GM18502 (cell line): ENCODE results near the gene HERC3.

Source experiments
- ATAC-seq: cut with Tn5 transposase; IDR thresholded peaks from one replicate; pipeline ENCODE4 v1.9.1; 2021; ENCODE audit warnings: mild to moderate bottlenecking; ENCODE audit not compliant: unreplicated experiment, poor library complexity

The HERC3 gene

DNA sequence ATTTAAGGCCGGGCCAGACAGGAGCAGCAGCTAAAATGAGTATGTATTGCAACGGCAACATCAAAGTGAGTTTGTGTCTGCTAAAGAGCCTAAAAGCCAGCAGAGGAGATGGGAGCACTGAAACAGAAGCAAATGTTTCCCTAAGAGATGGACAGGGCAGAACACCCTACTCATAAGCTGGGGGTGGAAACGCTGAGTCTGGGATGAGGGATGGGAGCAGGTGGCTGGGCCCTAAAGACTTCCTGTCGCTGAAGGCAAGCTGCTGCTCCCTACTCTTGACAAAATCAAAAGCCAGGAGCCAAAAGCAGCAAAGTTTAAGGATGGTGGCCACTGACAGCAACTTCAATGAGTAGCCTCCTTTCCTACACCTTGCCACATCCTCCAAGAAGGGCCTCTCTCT lies 145.9 kb downstream of the HERC3 start:
- no peak for ATAC-seq

DNA sequence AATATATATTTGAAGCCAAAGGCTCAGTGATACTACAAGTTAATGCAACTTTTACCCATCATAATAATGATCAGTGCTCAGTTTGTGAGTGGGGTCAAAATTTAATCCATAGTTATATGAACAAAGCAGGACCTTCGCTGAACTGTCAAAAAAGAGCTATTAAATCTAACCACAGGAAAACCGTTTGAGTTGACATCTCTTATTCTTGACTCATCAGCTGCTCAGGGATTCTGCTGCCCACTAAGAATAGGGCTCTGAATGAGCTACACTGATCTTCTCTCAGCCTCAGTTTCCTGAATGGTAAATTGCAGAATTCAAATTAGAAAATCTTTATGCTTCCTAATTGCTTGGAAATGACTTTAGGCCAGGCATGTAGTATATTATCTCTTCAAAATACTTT lies 150.3 kb downstream of the HERC3 start:
- ATAC-seq, result no peak

DNA sequence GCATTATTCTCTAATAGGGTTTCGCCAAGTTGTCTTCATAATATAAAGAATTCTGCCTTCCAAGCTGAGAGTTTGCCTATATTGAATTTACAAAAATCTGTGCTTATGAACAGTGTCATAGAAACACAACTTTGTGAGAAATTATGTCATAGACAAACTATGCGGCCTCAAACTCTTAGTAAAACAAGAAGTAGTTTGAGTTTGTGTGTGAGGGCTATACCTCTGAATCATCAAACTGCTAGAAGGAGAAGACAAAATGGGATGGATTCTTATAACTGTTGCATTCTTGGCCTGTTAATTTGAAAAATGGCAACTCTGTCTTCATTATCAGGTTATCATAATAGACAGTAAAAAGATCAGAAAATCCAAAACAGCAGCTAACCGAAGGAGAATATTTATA lies 151.4 kb downstream of the HERC3 start:
- ATAC-seq, result no peak

DNA sequence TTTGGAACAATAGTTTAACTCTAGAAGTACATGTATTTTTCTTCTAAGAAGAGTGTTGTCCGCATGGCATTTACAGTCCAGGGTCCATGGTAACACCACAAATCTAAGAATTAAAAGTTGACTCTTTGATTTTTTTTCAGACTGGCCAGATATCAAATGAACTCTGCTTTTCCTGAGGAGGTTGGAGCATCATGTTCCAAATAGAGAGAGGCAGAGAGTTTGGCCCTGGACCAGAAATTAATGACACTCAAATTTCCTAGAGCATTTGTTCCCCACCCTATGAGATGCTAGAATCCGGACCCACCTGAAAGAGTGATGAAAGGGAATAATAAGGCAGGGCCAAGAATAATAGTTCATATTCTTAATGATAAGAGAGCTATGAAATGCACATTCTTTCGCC lies 152.3 kb downstream of the HERC3 start:
- ATAC-seq, result no peak

DNA sequence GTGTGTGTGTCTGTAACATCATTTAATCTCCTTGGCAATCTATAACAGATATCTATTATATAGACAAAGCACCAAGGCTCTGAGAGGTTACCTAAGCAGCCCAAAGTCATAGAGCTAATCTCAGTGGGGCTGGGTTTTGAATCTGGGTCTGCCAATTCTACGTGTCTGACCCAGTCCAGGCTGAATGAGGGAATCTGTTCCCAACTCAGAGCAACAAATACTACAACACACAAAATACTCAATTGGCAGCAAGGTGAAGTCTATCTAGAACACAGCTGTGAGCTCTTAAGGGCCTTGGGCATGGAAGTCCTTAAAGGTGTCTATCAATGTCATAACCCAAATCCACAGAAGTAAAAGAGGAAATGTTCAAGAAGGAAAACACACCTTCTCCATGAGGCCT lies 152.9 kb downstream of the HERC3 start:
- ATAC-seq, result no peak

DNA sequence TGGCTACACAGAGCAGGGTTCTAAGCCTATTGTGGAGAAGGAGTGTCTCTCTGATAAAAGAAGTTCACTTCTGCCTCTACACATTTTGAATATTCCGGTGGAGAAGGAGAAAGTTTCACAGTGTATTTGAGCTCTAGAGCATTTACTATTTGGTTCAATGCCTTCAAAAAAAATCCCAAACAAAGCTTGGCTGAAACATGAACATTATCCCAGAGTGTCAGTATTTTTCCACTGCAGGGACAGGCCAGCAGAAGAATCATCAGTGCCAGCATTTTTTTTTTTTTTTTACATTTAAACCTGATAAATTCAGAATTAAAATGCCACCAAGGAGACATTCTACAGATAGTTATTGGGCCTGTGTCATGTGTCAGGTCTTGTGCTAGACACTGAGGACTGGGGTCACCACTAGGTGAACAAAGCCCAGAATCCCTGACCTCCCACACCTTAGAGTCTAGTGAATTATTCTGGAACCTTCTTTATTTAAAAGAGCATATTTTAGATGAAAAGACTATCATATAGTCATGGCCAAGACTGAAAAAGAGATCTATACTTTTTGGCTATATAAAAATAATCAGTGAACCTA lies 153.4 kb downstream of the HERC3 start:
- ATAC-seq, result no peak

DNA sequence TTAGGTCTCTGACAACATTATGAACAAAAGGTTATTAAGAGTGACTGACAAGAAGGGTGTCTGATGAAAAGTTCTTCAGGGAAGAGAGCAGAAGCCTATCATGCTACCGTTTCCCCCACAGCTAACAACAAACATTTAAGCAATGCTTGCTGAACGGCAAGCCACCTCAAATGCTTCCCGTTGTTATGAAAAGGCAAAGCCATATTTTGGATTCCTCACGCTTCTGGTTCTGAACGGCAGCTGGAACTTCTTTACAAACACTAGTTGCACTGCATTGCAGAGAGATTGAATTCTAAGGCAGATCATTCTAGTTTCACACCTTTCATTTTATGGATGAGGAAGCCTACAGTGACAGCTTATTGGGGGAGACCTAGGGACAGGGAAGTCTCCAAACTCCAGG lies 153.9 kb downstream of the HERC3 start:
- ATAC-seq, result no peak

DNA sequence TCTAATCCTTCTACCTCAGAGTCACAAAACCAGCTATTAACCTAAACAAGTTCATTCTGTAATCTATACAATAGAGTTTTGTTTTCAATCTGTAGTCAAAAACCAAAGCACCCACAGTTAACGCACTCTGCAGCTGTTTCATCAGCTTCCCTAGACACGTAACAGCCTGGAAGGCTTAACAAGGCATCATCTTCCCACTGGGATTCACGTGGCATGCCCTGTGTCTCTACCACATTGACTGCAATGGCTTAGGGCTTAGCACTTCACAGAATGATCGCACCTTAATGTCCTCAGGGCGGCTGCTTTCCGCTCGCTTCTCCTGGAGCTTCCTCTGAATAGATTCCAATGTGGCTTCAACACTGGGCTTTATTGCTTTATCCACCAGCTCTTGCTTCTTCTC lies 155.1 kb downstream of the HERC3 start:
- ATAC-seq, result no peak

DNA sequence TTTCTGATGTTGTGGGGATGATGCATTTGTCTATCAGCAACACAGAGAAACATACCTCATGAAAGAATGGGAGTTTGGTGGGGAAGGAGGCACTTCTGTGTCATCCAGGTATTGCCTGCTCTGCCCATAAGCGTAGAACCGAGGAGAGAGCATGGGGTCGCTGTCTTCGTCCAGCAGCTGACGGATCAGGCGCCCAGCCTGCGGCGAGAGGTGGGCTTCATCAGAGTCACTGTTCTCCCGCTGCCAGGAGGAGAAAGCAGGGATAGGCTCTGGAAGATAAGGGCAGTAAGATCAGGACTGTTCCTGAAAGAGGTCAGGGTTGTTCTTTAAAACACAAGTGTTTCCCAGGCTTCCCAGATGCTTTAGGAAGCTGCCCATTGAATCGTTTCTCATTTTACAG lies 158.1 kb downstream of the HERC3 start:
- ATAC-seq, result no peak

DNA sequence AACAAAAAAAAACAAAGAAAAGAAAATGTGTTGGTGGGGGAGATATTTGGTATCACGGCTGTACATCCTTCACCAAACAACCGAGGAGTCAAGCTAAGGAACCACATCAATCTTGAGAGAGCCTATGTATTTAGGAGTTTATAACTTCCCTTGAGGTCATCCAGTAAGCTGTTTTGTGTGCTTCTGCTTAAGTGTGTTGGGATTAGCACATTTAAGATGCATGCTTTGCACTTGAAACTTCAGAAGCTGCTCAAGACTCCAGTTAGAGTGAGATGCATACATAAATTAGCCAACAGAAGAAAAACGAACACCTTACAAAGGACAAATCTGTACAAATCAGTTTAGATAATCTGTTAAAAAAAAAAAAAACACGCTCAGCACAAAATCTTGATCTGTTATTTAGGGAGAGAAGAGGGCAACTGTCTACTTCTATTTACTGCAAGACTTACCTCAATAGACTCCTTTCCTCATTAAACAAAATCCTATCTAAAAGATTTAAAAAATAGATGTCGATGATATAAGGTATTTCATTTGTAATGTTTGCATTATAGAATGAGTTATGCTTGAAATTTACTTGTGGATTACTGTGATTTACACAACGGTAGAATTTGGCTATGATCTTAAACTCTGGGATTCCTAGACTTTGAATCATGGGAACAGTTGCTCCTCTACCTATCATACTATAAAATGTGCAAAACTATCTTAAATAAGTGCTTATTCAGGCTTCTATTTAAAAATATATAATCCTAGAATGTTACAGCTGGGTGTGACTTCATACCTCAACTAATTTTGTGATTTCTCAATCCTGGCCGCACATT lies 159.2 kb downstream of the HERC3 start:
- ATAC-seq, result no peak

DNA sequence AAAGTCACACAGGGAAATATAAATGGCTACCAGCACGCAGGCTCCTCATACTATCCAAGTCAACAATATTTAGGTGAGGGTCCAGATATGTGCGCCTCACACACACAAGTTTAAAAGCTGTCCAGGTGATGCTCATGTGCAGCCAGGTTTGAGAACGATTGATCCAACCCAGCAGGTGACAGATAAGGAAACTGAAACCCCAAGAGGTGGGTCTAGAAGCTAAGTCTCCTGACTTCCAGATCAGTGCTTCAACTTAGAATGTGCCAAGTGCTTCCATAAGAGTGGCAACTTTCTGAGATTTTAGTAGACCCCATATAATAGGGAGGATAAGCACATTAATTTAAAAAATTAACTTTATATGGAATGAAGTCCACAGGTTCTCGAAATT lies 159.8 kb downstream of the HERC3 start:
- ATAC-seq, result peak; percentile 53

DNA sequence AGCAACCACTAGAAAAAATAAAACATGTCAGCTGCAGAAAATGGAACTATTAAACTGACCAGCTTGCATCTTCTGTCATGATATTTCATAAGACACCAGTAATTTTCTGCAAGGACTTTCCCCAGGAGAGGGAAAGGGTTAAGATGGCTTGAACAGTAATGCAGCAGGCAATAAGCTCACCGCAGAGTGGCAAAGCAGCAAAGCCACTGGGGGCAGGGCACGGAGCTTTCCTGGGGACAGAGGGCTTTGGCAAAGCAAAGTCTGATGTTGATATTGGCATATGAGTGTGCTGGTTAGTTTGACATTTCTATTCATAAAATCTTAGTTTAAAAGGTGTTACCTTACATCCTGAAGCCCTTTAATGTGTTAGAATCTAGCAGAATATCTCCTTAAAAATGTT lies 160.5 kb downstream of the HERC3 start:
- no peak for ATAC-seq

DNA sequence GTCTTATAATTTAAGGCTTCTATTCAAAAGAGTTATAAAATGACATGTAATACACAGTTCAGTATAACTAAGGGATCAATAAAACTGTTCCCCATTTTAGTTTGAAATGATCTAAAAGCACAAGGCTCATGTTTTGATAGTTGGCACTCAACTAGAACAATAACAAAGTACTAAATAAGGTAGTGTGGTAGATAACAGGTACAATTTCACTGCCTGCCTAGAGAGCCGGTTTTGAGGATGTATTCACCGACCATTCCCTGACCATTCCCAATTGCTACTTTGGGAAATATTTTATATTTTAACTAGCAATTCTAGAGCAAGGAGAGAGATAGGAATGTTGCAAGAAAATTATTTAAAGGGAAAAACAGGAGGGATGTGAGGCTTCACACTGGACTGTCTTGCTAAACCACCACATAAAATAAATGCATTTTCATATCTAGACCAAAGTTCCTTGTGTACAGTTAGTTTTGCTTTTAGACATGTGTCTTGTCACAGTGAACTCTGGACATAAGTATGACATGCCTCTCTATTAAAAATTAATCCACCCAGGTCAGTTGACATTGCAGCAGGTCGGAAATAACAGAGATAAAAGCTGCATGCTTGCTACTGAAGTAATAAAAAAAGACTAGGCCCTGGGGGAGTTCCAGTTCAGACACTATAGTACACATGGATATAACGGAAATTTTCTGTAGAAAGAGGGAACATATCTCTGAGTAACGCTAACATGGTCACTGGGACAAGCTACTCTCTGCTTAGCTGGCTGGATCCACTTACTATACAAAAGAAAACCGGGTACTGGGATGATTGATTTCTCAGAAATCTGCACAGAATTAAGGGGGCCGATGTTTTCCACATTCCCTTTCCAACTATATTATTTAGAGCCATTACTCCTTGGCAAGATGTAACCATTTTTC lies 161.6 kb downstream of the HERC3 start:
- no peak for ATAC-seq

DNA sequence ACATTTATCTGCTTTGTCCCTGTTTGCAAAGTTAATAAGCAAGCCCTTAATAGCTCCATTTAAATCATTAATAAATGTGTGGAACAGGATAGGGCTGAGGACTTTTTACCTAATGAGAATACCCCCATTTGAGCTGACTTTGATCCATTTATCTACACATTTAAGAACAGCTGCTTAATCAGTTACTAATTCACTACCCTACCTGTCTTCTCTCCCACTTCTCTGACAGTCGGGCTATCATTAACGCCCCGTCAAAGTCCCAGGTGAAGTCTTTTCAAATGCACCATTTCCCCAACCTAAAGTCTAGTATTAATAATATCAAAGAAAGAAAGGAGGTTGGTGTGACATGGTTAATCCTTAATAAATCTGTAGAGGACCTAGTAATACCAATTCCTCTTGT lies 162.5 kb downstream of the HERC3 start:
- ATAC-seq, result no peak

DNA sequence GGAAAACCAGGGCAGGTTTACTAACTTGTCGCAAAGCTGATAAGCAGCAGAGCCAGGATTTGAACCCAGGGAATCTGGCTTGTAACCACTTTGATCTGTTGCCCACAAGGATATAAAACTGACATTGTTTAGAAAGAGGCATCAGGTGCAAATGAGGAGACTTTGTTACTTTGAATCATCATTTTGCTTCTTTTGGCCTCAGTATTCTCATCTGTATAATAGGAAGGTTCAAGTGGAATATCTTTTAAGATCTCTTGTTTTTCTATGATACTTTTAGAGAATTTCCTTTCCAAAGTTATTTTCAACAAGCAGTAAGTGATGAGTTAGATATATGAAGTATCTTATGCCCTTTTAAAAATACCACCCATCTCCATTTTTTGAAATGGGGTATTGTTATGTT lies 163.2 kb downstream of the HERC3 start:
- ATAC-seq, result no peak

DNA sequence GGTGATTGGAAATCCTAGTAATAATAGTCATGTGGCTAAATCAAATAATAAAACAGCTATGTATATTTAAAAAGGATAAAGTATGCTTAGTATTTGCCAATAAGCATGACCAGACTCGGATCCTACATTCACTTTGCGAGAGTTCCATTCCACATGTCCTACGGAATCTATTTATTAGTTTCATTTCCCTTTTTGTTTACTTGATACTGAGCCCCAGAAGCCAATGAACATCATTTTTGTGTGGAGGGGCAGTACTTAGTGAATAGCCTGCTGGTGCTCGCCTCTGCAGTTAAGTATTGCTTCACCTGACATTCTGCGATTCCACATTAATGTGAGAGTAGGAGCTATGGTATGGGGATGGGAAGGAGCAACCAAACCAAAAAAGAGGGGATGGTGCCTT lies 163.9 kb downstream of the HERC3 start:
- no peak for ATAC-seq

DNA sequence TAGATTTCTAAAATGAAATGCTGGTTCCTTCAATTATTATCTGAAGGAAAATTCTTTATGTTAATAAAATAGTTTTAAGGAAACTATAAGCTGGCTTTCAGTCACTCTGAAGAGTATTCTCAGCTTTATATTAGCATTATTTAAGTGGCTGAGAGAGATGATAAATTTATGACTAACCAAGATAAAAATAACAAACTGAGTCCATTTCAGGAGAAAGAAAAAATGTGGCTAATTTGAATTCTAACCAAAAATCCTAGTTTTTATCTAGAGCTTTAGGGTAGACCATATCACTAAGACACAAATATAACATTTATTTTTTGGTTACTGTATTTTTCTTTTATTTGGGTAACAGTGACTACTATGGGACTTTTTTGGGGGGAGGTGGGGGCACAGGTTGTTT lies 164.8 kb downstream of the HERC3 start:
- no peak for ATAC-seq

DNA sequence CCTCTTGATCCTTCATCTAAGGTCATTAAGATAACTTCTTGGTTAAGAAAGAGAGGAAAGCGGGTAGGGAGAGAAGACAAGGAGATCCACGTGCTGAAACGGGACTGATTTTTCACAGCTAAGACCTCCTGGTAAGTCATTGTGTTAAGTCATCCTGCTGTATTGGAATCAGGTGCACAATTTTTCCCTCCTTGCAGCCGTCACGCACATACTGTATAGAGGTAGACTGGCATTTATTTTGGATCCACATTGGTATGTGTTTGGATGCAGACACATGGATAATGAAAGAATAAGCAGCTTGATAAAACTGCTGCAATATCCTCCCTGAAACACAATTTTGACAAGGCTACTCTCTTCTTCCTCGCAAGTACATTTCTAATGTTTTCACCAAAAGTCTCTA lies 165.5 kb downstream of the HERC3 start:
- ATAC-seq, result no peak
